Keratinocyte (primary cell): Measurements from ENCODE around the gene TMEM69. TPM values are rescaled to one million over a fixed set of nuclear protein-coding genes. Genes with fewer than 3 reads are reported as not detected.
"Not testable (repeated sequence)": the region's sequence is repeated elsewhere in the genome, so short reads cannot be mapped to it uniquely, and the experiment has no call there.

Source experiments
- DNase-seq: peaks from one replicate; pipeline ENCODE4 v3.0.0-alpha.2; 2011; ENCODE audit warnings: low read depth, missing footprints, low spot score
- FAIRE-seq: peaks from 2 replicates; lab custom pipeline; 2011; peaks lifted over from hg19 to GRCh38; lab: Jason Lieb, UNC
- H2AFZ ChIP-seq: 2 replicates; pipeline ENCODE4 v1.6.0; 2012; ENCODE audit warnings: low read length, control low read depth, inconsistent platforms; ENCODE audit not compliant: control insufficient read depth
- H3K27ac ChIP-seq: 2 replicates; pipeline ENCODE4 v1.5.1; 2011; ENCODE audit warnings: low read length; ENCODE audit not compliant: control insufficient read depth, insufficient read depth
- H3K27me3 ChIP-seq: 3 replicates; pipeline ENCODE4 v1.6.0; 2011; ENCODE audit warnings: low read length; ENCODE audit not compliant: control insufficient read depth, insufficient read depth; ENCODE audit errors: extremely low read depth
- H3K36me3 ChIP-seq, 2 experiments: 2 replicates in 1 of 2; 3 replicates in 1 of 2; pipeline ENCODE4 v1.5.1; 2011; ENCODE audit warnings: low read length in 2 of 2, mild to moderate bottlenecking in 1 of 2; ENCODE audit not compliant: control insufficient read depth in 2 of 2, insufficient read depth in 2 of 2; ENCODE audit errors: extremely low read depth in 1 of 2
- H3K4me1 ChIP-seq: 3 replicates; pipeline ENCODE4 v1.5.1; 2011; ENCODE audit warnings: low read length; ENCODE audit not compliant: control insufficient read depth, insufficient read depth; ENCODE audit errors: extremely low read depth
- H3K4me2 ChIP-seq: 3 replicates; pipeline ENCODE4 v1.6.0; 2011; ENCODE audit warnings: low read depth, low read length; ENCODE audit not compliant: control insufficient read depth, insufficient read depth; ENCODE audit errors: extremely low read depth
- H3K4me3 ChIP-seq, 3 experiments: fragments of 200-600 bp in 1 of 3; sonication (generic) in 1 of 3; 2 replicates in 2 of 3; 3 replicates in 1 of 3; pipeline ENCODE4 v1.5.1; 2011 to 2016; ENCODE audit warnings: low read length in 3 of 3, mild to moderate bottlenecking in 3 of 3, control low read depth in 2 of 3, inconsistent platforms in 1 of 3, low read depth in 1 of 3, mixed read lengths in 1 of 3, mixed run types in 1 of 3, moderate library complexity in 1 of 3; ENCODE audit not compliant: control insufficient read depth in 2 of 3, insufficient read depth in 2 of 3; ENCODE audit errors: extremely low read depth in 1 of 3
- H3K79me2 ChIP-seq: 2 replicates; pipeline ENCODE4 v1.6.0; 2012; ENCODE audit warnings: low read length; ENCODE audit not compliant: control insufficient read depth, insufficient read depth
- H3K9ac ChIP-seq: 3 replicates; pipeline ENCODE4 v1.6.0; 2011; ENCODE audit warnings: low read length; ENCODE audit not compliant: control insufficient read depth, insufficient read depth; ENCODE audit errors: extremely low read depth
- H3K9me1 ChIP-seq: 3 replicates; pipeline ENCODE4 v1.6.0; 2011; ENCODE audit warnings: low read length; ENCODE audit not compliant: control insufficient read depth, insufficient read depth; ENCODE audit errors: extremely low read depth
- H3K9me3 ChIP-seq: 2 replicates; pipeline ENCODE4 v1.5.1; 2012; ENCODE audit warnings: low read depth, low read length; ENCODE audit not compliant: control insufficient read depth
- H4K20me1 ChIP-seq: 3 replicates; pipeline ENCODE4 v1.6.0; 2011; ENCODE audit warnings: low read length; ENCODE audit not compliant: control insufficient read depth, insufficient read depth; ENCODE audit errors: extremely low read depth
- EZH2 ChIP-seq: IDR thresholded peaks from one replicate; pipeline ENCODE4 v1.6.1; 2012; ENCODE audit warnings: inconsistent platforms, mild to moderate bottlenecking, low read length, moderate library complexity
- dilution Hi-C: fragments of 300-500 bp; cut with MboI; formaldehyde crosslinking; loops from one replicate; pipeline ENCODE4 v1.7.0; 2020; ENCODE audit warnings: low sequenced_read_pairs; ENCODE audit not compliant: extremely low pct_ligation_motif_present
- polyA plus RNA-seq, 5 experiments: library from polyadenylated mRNA; depleted of rRNA in 3 of 5; stranded (reverse) in 3 of 5; stranded (forward) in 1 of 5; unstranded in 1 of 5; fragments of >200 nt; gene quantifications; 1 replicate in 1 of 5; 2 replicates in 3 of 5; 3 replicates in 1 of 5; pipeline versions ENCODE4 v1.2.1 to v1.2.3, GENCODE V29; 2011 to 2012; ENCODE audit warnings: missing spikeins in 2 of 5, low read depth in 1 of 5, low replicate concordance in 1 of 5
- TF ChIP-seq, protein P1 (sequence below), 3 experiments: IDR thresholded peaks in 1 of 3; conservative IDR thresholded peaks in 1 of 3; optimal IDR thresholded peaks in 1 of 3; 2 replicates in 2 of 3; 3 replicates in 1 of 3; pipeline versions ENCODE3 to v1.5.1; 2011; ENCODE audit warnings: low read length in 3 of 3, mild to moderate bottlenecking in 3 of 3, moderate library complexity in 2 of 3, control low read depth in 1 of 3, inconsistent platforms in 1 of 3; ENCODE audit not compliant: insufficient read depth in 2 of 3; ENCODE audit errors: extremely low read depth in 1 of 3

The TMEM69 gene
- polyA plus RNA-seq, 1 donor (not counting 4 experiments of a cell fraction or from before 2014, with no cell fraction given) = 110 TPM

DNA sequence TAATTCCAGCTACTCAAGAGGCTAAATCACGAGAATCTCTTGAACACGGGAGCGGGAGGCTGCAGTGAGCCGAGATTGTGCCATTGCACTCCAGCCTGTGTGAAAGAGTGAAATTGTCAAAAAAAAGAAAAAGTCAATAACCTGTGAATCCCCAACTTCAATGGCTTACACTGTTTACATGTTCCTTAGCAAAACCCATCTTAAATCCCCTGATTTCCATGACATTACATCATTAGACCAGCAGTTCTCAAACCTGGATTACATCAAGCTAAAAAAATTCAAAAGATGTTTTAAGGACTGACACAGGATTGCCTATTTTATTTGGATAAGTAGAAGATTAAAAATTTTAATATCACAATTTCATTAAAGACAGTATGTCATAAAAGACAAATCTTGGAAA lies 14.0 kb upstream of the TMEM69 start:
- H3K9me1 ChIP-seq = no peaks in the 10 kb centered on the region
- DNase-seq (no peak), FAIRE-seq (no peak)
- no peak overlapping the region for H3K4me2 ChIP-seq
- H3K4me3 ChIP-seq = no peak overlapping the region
- H3K79me2 ChIP-seq = peaks cover 95% of the 10 kb centered on the region
- dilution Hi-C loops = no loop called here
- peaks cover 5% of the 10 kb centered on the region for H3K4me1 ChIP-seq
- H3K27me3 ChIP-seq = no peaks in the 10 kb centered on the region
- peaks cover 16% of the 10 kb centered on the region for H4K20me1 ChIP-seq
- no peak overlapping the region for H3K27ac ChIP-seq
- no peak overlapping the region for H3K9ac ChIP-seq
- peaks cover 0 to 4% of the 10 kb centered on the region in 2 experiments for H3K36me3 ChIP-seq
- H2AFZ ChIP-seq = no peak overlapping the region
- no peak for TF ChIP-seq EZH2
- TF ChIP-seq, protein P1, sequence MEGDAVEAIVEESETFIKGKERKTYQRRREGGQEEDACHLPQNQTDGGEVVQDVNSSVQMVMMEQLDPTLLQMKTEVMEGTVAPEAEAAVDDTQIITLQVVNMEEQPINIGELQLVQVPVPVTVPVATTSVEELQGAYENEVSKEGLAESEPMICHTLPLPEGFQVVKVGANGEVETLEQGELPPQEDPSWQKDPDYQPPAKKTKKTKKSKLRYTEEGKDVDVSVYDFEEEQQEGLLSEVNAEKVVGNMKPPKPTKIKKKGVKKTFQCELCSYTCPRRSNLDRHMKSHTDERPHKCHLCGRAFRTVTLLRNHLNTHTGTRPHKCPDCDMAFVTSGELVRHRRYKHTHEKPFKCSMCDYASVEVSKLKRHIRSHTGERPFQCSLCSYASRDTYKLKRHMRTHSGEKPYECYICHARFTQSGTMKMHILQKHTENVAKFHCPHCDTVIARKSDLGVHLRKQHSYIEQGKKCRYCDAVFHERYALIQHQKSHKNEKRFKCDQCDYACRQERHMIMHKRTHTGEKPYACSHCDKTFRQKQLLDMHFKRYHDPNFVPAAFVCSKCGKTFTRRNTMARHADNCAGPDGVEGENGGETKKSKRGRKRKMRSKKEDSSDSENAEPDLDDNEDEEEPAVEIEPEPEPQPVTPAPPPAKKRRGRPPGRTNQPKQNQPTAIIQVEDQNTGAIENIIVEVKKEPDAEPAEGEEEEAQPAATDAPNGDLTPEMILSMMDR (optimal IDR thresholded peaks at IDR 0.05 in 1 of 3, IDR thresholded peaks at IDR 0.05 in 1 of 3, conservative IDR thresholded peaks at IDR 0.05 in 1 of 3; ENCODE audit: extremely low read depth in 1 of 3, insufficient read depth in 2 of 3, low read length in 3 of 3) = no peak
- no peaks in the 10 kb centered on the region for H3K9me3 ChIP-seq

GRCh38 chr1:45674478-45674877 lies 13.5 kb upstream of the TMEM69 start:
- Histone ChIP-seq H3K4me3 (no peak overlapping the region), H3K36me3 (peaks cover 0 to 4% of the 10 kb centered on the region in 2 experiments), H2AFZ (no peak overlapping the region), H3K79me2 (peaks cover 95% of the 10 kb centered on the region), H3K4me1 (peaks cover 9% of the 10 kb centered on the region), H3K9me3 (no peaks in the 10 kb centered on the region), H3K27me3 (no peaks in the 10 kb centered on the region), H3K27ac (peak overlapping the region; percentile 5), H3K4me2 (no peak overlapping the region), H4K20me1 (peaks cover 20% of the 10 kb centered on the region), H3K9me1 (peaks cover 2% of the 10 kb centered on the region), H3K9ac (no peak overlapping the region)
- FAIRE-seq (no peak), DNase-seq (no peak)
- TF ChIP-seq, protein P1 (optimal IDR thresholded peaks at IDR 0.05 in 1 of 3, IDR thresholded peaks at IDR 0.05 in 1 of 3, conservative IDR thresholded peaks at IDR 0.05 in 1 of 3; ENCODE audit: extremely low read depth in 1 of 3, insufficient read depth in 2 of 3, low read length in 3 of 3) = no peak
- no peak for TF ChIP-seq EZH2
- dilution Hi-C loops = no loop called here

DNA sequence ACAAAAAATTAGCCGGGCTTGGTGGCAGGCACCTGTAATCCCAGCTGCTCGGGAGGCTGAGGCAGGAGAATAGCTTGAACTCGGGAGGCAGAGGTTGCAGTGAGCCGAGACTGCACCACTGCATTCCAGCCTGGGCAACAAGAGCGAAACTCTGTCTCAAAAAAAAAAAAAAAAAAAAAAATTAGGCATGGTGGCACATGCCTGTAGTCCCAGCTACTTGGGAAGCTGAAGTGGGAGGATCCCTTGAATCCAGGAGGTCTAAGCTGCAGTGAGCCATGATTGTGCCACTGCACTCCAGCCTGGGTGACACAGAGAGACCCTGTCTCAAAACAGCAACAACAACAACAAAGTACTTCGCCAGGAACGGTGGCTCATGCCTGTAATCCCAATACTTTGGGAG lies 11.4 kb upstream of the TMEM69 start:
- Histone ChIP-seq H4K20me1 (peaks cover 24% of the 10 kb centered on the region), H3K79me2 (peaks cover 96% of the 10 kb centered on the region), H3K4me1 (peaks cover 25% of the 10 kb centered on the region)
- not testable (repeated sequence) for DNase-seq, H3K4me3 ChIP-seq, H3K27ac ChIP-seq, H3K36me3 ChIP-seq, H2AFZ ChIP-seq, H3K9ac ChIP-seq, H3K9me1 ChIP-seq, H3K27me3 ChIP-seq, H3K4me2 ChIP-seq, H3K9me3 ChIP-seq, FAIRE-seq
- dilution Hi-C loops = loop anchor here (25.0 kb wide), 1 partner anchor 186 kb away; no protein-coding TSS in a partner anchor
